ENCODE measurements around the gene TUBGCP6.

Gene TUBGCP6

DNA sequence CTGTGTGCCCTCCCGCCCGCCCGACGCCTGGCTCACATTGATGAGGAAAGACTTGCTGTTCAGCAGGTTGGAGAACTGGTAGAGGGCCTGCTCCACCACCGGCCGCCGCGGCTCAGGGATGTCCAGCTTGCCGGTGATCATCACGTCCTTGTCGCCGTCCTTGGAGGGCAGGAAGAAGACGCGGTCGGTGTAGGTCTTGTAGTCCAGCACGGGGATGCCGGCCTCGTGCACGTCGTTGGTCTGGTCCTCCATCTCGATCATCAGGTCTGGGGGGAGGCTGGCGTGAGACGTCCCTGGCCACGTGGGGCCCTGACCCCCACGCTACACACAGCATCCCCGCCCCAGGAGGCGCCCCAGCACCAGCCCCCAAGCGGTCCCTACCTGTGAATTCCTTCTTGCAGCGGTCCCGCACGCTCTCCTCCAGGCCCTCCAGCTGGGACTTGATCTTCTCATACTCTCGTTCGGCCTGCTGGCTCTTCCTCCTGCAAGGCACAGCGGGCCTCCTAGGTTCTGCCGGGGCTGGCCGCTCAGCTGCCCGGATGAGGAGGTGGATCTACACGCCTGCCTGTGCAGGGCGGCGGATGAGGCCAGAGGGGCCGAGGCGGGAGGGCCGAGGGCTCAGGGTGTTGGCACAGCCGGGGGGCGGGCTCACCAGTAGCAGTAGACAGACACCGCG is 36.0 kb upstream of the TUBGCP6 start:
- H3K4me3 ChIP-seq (ENCODE audit: low read depth, low read length): no peak overlapping the region
- DNase-seq (ENCODE audit: low read depth, low spot score): no peak
- TF ChIP-seq, protein P1, sequence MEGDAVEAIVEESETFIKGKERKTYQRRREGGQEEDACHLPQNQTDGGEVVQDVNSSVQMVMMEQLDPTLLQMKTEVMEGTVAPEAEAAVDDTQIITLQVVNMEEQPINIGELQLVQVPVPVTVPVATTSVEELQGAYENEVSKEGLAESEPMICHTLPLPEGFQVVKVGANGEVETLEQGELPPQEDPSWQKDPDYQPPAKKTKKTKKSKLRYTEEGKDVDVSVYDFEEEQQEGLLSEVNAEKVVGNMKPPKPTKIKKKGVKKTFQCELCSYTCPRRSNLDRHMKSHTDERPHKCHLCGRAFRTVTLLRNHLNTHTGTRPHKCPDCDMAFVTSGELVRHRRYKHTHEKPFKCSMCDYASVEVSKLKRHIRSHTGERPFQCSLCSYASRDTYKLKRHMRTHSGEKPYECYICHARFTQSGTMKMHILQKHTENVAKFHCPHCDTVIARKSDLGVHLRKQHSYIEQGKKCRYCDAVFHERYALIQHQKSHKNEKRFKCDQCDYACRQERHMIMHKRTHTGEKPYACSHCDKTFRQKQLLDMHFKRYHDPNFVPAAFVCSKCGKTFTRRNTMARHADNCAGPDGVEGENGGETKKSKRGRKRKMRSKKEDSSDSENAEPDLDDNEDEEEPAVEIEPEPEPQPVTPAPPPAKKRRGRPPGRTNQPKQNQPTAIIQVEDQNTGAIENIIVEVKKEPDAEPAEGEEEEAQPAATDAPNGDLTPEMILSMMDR (IDR thresholded peaks at IDR 0.05; ENCODE audit: insufficient read depth, low read length, missing control alignments): no peak
- POLR2A ChIA-PET: no interaction called here
- CTCF ChIA-PET: no interaction called here

DNA sequence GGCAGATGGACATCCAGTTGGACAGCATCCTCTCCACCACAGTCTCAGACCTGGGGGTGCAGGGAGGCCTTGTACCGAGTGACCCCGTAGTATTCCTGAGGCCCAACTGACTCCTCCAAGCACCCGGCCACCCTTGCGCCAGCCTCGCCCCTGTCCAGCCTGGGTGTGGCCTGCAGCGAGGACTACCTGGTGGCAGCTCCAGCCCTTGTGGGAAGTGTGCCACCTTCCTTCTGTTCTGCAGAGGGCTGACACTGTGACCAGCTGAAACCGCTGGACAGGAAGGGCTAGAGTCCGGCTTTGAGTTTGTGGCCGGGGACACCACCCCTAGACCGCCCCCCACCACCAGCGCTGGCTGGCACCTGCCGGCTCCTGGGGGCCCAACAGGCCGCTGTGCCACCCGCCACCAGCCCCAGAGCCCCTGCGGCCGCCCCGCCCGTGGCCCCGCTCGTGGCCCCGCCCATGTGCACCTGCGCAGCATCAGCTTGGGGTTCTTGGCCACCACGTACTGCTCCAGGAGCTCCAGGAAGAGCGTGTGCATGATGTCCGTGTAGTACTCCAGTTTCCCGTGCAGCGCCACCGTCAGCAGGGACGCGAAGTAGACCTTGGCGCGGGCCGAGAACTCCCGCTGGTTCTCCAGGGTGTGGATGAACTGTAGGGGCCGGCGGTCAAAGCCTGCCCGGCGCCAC is 35.3 kb upstream of the TUBGCP6 start:
- ChIA-PET CTCF (interaction anchor here (0.8 to 1.2 kb wide), 3 partner anchors 13 to 61 kb away, joined by 3 to 4 read pairs (median 3); partner anchors contain the start of gene HDAC10), POLR2A (no interaction called here)
- TF ChIP-seq, protein P1 (IDR thresholded peaks at IDR 0.05; ENCODE audit: insufficient read depth, low read length, missing control alignments): no peak
- no peak for DNase-seq (ENCODE audit: low read depth, low spot score)
- H3K4me3 ChIP-seq (ENCODE audit: low read depth, low read length): no peak overlapping the region

DNA sequence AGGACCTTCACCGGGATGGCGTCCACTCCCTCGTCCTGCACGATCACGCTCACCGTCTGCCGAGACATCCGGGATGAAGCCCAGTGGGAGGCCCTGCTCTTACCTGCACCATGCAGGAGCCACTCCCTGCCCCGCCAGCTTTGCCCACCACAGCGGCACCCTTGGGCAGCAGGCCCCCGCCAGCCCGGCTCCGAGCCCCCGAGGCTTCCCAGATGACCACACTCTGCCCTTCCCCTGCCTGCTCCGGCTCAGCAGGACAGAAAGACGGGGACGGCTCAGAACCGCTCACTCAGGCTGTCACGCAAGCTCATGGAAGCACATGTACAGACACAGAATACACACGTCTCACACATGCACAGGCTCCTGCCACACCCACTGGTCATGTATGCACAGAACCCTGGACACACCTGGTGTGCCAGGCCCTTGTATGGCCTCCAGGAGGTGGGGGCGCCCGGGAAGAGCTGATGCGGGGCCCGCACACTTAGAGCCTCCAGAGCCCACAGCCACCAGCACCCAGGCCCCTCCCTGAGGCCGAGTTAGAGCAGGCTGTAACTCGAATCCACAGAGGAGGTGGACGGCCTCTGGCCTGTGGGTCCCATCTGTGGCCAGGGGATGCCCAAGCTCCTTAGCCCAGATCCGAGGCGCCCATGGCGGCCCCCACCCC is 34.3 kb upstream of the TUBGCP6 start:
- ChIA-PET CTCF (interaction anchor here (0.6 to 1.5 kb wide), 5 partner anchors 12 to 63 kb away, joined by 3 to 4 read pairs (median 3); partner anchors contain the start of gene HDAC10), POLR2A (no interaction called here)
- H3K4me3 ChIP-seq (ENCODE audit: low read depth, low read length): no peak overlapping the region
- no peak for DNase-seq (ENCODE audit: low read depth, low spot score)
- TF ChIP-seq, protein P1 (IDR thresholded peaks at IDR 0.05; ENCODE audit: insufficient read depth, low read length, missing control alignments): no peak

DNA sequence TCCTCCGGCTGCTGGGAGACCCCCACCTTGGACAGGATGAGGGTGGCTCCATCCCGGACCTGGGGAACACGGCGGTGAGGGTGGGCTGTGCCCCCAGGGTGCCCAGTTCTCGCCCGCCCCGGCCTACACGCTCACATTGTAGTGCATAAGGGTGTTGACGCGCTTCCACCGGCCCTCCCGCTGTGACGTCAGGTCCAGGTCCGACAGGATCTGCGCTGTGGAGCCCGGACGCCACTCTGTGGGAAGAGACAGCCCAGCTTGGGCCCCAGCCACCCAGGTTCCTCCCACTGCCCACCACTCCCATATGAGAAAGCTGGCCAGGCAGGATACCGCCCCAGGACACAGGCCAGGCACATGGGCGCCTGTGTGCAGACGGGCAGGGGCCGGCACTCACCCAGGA is 33.6 kb upstream of the TUBGCP6 start:
- H3K4me3 ChIP-seq (ENCODE audit: low read depth, low read length): no peak overlapping the region
- TF ChIP-seq, protein P1 (IDR thresholded peaks at IDR 0.05; ENCODE audit: insufficient read depth, low read length, missing control alignments): no peak
- POLR2A ChIA-PET: no interaction called here
- CTCF ChIA-PET: interaction anchor here (1.5 kb wide), 1 partner anchor 16 kb away, joined by 4 read pairs; no protein-coding TSS in a partner anchor
- DNase-seq (ENCODE audit: low read depth, low spot score): no peak

DNA sequence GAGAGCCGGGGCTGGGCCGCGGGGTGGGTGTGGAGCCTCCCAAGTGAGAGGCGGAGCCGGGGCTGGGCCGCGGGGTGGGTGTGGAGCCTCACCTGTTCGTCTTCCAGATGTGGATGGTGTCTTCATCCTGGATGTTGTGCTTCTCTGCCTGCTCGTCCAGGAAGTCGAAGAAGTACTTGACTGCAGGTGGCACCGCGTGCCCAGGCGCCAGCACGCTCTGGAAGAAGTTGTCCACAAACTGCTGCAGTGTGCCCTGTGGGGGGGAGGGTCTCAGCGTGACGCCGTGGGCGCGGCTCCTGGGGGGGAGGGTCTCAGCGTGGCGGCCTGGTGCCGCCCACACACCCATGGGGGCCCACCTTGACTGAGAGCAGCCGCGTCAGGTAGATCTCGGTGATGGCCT is 32.9 kb upstream of the TUBGCP6 start:
- TF ChIP-seq, protein P1 (IDR thresholded peaks at IDR 0.05; ENCODE audit: insufficient read depth, low read length, missing control alignments): no peak
- H3K4me3 ChIP-seq (ENCODE audit: low read depth, low read length): no peak overlapping the region
- DNase-seq (ENCODE audit: low read depth, low spot score): no peak
- POLR2A ChIA-PET: no interaction called here
- CTCF ChIA-PET: interaction anchor here (2.1 to 2.5 kb wide), 2 partner anchors 44 to 51 kb away, joined by 11 to 49 read pairs; partner anchors contain the start of gene DENND6B

DNA sequence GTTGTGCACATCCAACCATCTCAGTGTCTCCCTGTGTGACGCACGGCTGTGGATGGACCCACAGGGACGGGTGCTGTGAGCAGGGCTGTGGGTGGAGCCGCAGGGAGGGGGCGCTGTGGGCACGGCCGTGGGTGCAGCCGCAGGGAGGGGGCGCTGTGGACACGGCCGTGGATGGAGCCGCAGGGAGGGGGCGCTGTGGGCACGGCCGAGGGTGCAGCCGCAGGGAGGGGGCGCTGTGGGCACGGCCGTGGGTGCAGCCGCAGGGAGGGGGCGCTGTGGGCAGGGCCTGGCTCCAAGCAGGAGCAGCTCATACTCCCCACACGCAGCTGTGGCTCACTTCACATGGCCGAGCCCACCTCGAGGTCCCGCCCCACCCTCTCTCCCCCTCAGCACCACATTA is 31.3 kb upstream of the TUBGCP6 start:
- CTCF ChIA-PET: interaction anchor here (0.6 to 2.7 kb wide), 26 partner anchors 8 to 153 kb away, joined by 3 to 49 read pairs (median 5); partner anchors contain the start of genes DENND6B, HDAC10 and PLXNB2
- no peak for DNase-seq (ENCODE audit: low read depth, low spot score)
- TF ChIP-seq, protein P1 (IDR thresholded peaks at IDR 0.05; ENCODE audit: insufficient read depth, low read length, missing control alignments): peak; percentile 74
- POLR2A ChIA-PET: interaction anchor here (0.7 kb wide), 1 partner anchor 29 kb away, joined by 3 read pairs; no protein-coding TSS in a partner anchor
- H3K4me3 ChIP-seq (ENCODE audit: low read depth, low read length): no peak overlapping the region
